ENCODE data around the gene MACROD1.

The MACROD1 gene

GRCh38 chr11:64135711-64136110 lies 30.2 kb downstream of the MACROD1 start:
- H3K4me3 ChIP-seq (ENCODE audit: low read depth, low read length), result no peak overlapping the region
- no peak for DNase-seq (ENCODE audit: low read depth)
- TF ChIP-seq, protein P1, sequence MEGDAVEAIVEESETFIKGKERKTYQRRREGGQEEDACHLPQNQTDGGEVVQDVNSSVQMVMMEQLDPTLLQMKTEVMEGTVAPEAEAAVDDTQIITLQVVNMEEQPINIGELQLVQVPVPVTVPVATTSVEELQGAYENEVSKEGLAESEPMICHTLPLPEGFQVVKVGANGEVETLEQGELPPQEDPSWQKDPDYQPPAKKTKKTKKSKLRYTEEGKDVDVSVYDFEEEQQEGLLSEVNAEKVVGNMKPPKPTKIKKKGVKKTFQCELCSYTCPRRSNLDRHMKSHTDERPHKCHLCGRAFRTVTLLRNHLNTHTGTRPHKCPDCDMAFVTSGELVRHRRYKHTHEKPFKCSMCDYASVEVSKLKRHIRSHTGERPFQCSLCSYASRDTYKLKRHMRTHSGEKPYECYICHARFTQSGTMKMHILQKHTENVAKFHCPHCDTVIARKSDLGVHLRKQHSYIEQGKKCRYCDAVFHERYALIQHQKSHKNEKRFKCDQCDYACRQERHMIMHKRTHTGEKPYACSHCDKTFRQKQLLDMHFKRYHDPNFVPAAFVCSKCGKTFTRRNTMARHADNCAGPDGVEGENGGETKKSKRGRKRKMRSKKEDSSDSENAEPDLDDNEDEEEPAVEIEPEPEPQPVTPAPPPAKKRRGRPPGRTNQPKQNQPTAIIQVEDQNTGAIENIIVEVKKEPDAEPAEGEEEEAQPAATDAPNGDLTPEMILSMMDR (IDR thresholded peaks at IDR 0.05; ENCODE audit: low read depth, low read length, missing control alignments), result no peak

DNA sequence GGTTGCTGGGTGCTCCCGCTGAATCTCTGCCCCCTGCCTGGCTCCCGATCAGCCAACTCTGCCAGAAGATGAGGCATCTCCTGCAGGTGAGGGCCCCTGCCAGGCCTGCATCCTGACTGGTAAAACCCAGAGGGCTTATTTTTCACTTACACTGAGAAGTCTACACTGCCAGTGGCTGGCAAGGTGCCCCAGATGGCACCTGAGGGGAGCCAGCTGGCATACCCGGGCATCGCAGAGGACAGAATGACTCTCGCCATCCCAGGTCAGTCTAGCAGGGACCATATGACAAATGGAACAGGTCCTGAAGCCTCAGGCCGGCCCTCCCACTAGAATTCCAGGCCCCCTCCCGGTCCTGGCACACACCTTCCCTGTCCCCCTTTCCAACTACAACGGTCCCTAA lies 30.9 kb downstream of the MACROD1 start:
- no peak for DNase-seq (ENCODE audit: low read depth)
- no peak overlapping the region for H3K4me3 ChIP-seq (ENCODE audit: low read depth, low read length)
- TF ChIP-seq, protein P1 (IDR thresholded peaks at IDR 0.05; ENCODE audit: low read depth, low read length, missing control alignments), result no peak

DNA sequence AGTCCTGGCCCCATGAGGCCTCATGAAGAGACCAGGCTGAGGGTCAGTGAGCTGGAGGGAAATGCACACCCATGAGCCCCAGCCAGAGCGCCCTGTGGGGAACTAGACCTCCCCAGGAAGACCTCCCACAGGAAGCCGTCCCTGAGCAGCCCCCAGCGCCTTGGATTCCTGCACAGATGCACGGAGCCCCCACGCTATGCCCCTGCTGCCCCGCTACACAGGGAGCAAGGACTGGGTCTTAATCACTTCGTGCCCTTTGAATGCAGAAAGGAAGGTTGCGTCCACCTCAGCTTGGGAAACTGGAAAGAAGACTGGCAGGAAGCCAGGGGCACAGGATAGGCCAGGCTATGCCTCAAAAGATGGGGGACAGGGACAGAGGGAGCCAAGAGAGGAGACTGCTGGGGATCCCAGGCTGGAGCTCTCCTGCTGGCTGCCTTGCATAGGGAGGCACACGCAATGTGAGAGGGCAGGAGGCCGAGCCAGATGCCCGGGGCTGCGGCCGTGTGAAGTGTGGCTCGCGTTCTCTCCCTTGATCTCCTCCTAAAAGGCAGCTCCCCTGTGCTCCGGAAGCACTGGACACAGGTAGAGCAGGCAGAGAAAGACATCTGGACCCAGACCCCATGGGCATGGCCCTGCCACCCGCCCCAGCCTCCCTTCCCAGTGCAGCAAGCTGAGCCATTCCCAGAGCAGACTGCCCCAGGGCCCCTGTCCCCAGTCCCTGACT lies 32.8 kb downstream of the MACROD1 start:
- H3K4me3 ChIP-seq (ENCODE audit: low read depth, low read length), result no peak overlapping the region
- no peak for DNase-seq (ENCODE audit: low read depth)
- TF ChIP-seq, protein P1 (IDR thresholded peaks at IDR 0.05; ENCODE audit: low read depth, low read length, missing control alignments), result no peak

DNA sequence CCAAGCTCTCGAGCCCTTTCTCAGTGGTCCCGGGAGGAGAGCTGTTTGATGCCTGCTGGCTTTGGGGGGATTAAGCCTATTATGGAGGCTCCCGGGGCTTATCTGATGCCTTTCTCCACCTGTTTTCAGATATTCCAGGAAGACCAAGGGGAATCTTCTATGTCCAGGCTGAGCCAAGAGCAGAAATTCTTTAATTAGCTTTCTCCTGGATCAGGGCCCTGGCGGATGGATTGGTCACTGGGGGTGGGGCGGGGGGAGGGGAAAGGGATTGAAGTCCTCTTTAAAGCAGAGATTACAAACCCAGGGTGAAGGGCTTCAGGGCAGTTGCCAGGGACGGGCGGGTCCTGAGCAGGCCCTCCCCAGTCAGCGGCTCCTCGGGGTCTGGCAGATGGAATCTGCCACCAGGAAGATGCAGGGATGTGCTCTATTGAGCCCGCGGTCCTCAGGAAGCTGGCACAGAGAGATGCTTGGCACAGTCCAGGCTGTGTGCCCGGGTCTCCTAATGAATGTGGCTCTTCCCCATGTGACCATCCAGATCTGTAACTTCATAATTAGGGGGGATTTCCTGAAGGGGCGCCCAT lies 33.6 kb downstream of the MACROD1 start:
- TF ChIP-seq, protein P1 (IDR thresholded peaks at IDR 0.05; ENCODE audit: low read depth, low read length, missing control alignments), result no peak
- no peak for DNase-seq (ENCODE audit: low read depth)
- no peak overlapping the region for H3K4me3 ChIP-seq (ENCODE audit: low read depth, low read length)

GRCh38 chr11:64131683-64132190 lies 34.2 kb downstream of the MACROD1 start:
- DNase-seq (ENCODE audit: low read depth), result no peak
- TF ChIP-seq, protein P1 (IDR thresholded peaks at IDR 0.05; ENCODE audit: low read depth, low read length, missing control alignments), result no peak
- no peak overlapping the region for H3K4me3 ChIP-seq (ENCODE audit: low read depth, low read length)

DNA sequence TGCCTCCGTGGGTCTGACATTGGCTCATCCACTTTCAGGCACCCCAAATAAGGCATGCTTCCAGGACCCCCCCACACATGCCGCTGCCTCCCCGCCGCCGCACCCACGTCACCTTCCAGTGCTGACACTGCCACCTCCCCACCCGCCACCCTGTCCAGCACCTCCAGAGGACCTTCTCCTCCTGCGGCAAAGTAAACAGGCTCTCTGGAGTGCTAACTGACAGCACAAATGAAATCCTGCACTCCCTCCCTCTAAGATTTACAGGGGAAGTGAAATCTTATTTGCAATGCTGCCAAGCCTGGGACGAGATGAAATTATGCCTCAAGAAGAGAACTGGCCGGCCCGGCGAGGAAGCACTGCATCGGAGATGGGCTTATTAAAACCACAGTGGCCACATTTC lies 35.3 kb downstream of the MACROD1 start:
- no peak overlapping the region for H3K4me3 ChIP-seq (ENCODE audit: low read depth, low read length)
- DNase-seq (ENCODE audit: low read depth), result no peak
- TF ChIP-seq, protein P1 (IDR thresholded peaks at IDR 0.05; ENCODE audit: low read depth, low read length, missing control alignments), result no peak
